ENCODE data around the gene RTCA.
"Not testable (repeated sequence)": the region's sequence is repeated elsewhere in the genome, so short reads cannot be mapped to it uniquely, and the experiment has no call there.

Gene RTCA

DNA sequence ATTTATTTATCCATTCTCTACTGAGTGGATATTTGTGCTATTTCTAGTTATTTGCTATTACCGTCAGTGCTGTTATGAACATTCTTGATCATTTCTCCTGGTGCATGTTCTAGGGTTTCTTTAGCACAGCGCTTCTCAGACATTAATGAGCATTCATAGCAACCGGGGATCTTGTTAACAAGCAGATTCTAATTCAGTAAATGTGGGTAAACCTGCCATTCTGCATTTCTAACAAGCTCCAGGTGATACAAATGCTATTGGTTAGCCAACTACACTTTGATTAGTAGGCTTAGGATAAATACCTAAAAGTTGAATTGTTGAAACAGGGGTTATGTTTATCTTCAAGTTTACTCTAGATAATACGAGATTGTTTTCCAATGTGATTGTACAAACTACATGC is 13.1 kb upstream of the RTCA start:
- Histone ChIP-seq H3K4me2 (no peak overlapping the region), H3K27ac (no peak overlapping the region), H3K36me3 (no peaks in the 10 kb centered on the region), H3K4me1 (peaks cover 11 to 26% (median 17%) of the 10 kb centered on the region in 10 experiments), H3K4me3 (no peak overlapping the region), H4K20me1 (no peaks in the 10 kb centered on the region), H3K9me3 (replicated peaks in 1 of 11) (no peaks in the 10 kb centered on the region), H3K27me3 (no peaks in the 10 kb centered on the region), H3K9ac (no peak overlapping the region)
- TF ChIP-seq Cebpa-rat (IDR thresholded peaks at IDR 0.05): no peak

DNA sequence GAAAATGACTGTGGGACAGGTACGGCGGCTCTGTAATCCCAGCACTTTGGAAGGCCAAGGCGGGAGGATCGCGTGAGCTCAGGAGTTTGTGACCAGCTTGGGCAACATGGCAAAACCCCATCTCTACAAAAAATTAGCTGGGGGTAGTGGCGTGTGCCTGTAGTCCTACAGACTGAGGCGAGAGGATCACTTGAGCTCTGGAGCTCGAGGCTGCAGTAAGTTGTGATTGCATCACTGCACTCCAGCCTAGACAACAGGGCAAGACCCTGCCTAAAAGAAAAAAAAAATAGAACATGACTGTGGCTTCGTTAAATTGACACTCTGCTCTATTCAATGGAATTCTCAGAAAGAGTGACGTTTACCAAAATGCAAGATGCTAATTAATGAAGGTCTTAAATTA is 12.5 kb upstream of the RTCA start:
- Histone ChIP-seq H3K9ac (no peak overlapping the region), H3K4me2 (no peak overlapping the region), H3K36me3 (no peaks in the 10 kb centered on the region), H3K27me3 (no peaks in the 10 kb centered on the region), H4K20me1 (no peaks in the 10 kb centered on the region), H3K9me3 (replicated peaks in 1 of 11) (no peaks in the 10 kb centered on the region), H3K27ac (no peak overlapping the region), H3K4me3 (no peak overlapping the region), H3K4me1 (peaks cover 7 to 19% (median 13%) of the 10 kb centered on the region in 10 experiments)
- TF ChIP-seq Cebpa-rat (IDR thresholded peaks at IDR 0.05): no peak

- not testable (repeated sequence) for H3K4me1 ChIP-seq; H3K27ac ChIP-seq; H3K27me3 ChIP-seq; H3K36me3 ChIP-seq; H3K9me3 ChIP-seq (replicated peaks in 1 of 11); H3K4me3 ChIP-seq; H3K9ac ChIP-seq; H3K4me2 ChIP-seq; H4K20me1 ChIP-seq
Measured at GRCh38 chr1:100256273-100256672, 9.7 kb upstream of the RTCA start.

DNA sequence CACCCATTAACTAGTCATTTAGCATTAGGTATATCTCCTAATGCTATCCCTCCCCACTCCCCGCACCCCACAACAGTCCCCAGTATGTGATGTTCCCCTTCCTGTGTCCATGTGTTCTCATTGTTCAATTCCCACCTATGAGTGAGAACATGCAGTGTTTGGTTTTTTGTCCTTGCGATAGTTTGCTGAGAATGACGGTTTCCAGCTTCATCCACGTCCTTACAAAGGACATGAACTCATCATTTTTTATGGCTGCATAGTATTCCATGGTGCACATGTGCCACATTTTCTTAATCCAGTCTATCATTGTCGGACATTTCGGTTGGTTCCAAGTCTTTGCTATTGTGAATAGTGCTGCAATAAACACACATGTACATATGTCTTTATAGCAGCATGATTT is 7.6 kb upstream of the RTCA start:
- H3K9me3 ChIP-seq (replicated peaks in 1 of 11): peaks cover 0 to 24% (median 4%) of the 10 kb centered on the region in 11 experiments; a peak in 12 of 22 replicates
- H3K9ac ChIP-seq, H3K27ac ChIP-seq, H3K36me3 ChIP-seq, H4K20me1 ChIP-seq, H3K4me1 ChIP-seq, H3K4me3 ChIP-seq, H3K27me3 ChIP-seq, H3K4me2 ChIP-seq: not testable (repeated sequence)

GRCh38 chr1:100261686-100262085 is 4.3 kb upstream of the RTCA start:
- H3K27me3 ChIP-seq: no peaks in the 10 kb centered on the region
- no peak for TF ChIP-seq Cebpa-rat (IDR thresholded peaks at IDR 0.05)
- peaks cover 0 to 21% (median 0%) of the 10 kb centered on the region in 11 experiments; a peak in 4 of 22 replicates for H3K36me3 ChIP-seq
- H3K9ac ChIP-seq: no peak overlapping the region
- no peak overlapping the region for H3K27ac ChIP-seq
- peaks cover 3 to 15% (median 10%) of the 10 kb centered on the region in 10 experiments; a peak in 17 of 20 replicates for H3K4me1 ChIP-seq
- no peak overlapping the region for H3K4me3 ChIP-seq
- peaks cover 0 to 2% (median 0%) of the 10 kb centered on the region in 11 experiments; a peak in 2 of 22 replicates for H4K20me1 ChIP-seq
- H3K4me2 ChIP-seq: no peak overlapping the region
- H3K9me3 ChIP-seq (replicated peaks in 1 of 11): peaks cover 7 to 41% (median 15%) of the 10 kb centered on the region in 11 experiments; a peak in 19 of 22 replicates

DNA sequence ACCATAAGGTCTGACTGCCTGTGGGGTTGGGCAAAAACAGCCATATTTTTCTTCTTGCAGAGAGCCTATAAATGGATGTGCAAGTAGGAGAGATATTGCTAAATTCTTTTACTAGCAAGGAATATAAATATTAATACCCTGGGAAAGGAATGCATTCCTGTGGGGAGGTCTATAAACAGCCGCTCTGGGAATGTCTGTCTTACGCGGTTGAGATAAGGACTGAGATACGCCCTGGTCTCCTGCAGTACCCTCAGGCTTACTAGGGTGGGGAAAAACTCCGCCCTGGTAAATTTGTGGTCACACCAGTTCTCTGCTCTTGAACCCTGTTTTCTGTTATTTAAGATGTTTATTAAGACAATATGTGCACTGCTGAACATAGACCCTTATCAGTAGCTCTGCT is 1.9 kb upstream of the RTCA start:
- peaks cover 16 to 40% (median 20%) of the 10 kb centered on the region in 11 experiments for H3K36me3 ChIP-seq

DNA sequence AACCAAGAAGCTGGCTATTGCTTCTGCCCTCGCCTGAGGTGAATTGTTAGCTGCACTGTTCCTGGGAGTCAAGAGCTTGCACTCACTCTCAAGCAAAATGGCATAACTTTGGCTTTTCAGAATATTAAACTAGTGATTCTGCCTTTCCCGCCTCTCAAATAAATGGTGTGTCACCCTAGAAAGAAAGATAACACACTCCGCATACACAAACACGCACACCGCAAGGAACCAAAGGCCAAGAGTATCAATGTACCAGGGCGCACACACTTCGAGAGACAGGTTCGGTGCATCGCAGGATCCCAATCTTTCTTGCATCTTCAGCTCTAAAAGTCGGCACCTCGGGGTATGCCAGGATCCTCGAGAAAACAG is 470 bp upstream of the RTCA start:
- Histone ChIP-seq H3K27me3 (no peaks in the 10 kb centered on the region), H3K9me3 (replicated peaks in 1 of 11) (peaks cover 7 to 41% (median 15%) of the 10 kb centered on the region in 11 experiments; a peak in 19 of 22 replicates), H3K4me1 (peaks cover 17 to 45% (median 28%) of the 10 kb centered on the region in 10 experiments), H3K4me2 (peak overlapping the region; percentile 84 to 96 (median 91)), H4K20me1 (peaks cover 0 to 30% (median 5%) of the 10 kb centered on the region in 11 experiments; a peak in 6 of 22 replicates), H3K9ac (peak overlapping the region; percentile 86 to 96 (median 94)), H3K27ac (peak overlapping the region; percentile 47 to 95 (median 91); a peak in 21 of 22 replicates), H3K36me3 (peaks cover 29 to 54% (median 34%) of the 10 kb centered on the region in 11 experiments), H3K4me3 (peak overlapping the region; percentile 83 to 99 (median 93))
- no peak for TF ChIP-seq Cebpa-rat (IDR thresholded peaks at IDR 0.05)

More for the DNA sequence above, 1.9 kb upstream of the RTCA start:
- not testable (repeated sequence) for H3K9ac ChIP-seq, H3K27ac ChIP-seq, H3K27me3 ChIP-seq, H3K4me3 ChIP-seq
- Histone ChIP-seq H3K9me3 (replicated peaks in 1 of 11) (peaks cover 7 to 41% (median 15%) of the 10 kb centered on the region in 11 experiments; a peak in 19 of 22 replicates), H3K4me2 (peak overlapping the region in 2 of 11 experiments; percentile 35 to 37; a peak in 3 of 22 replicates), H4K20me1 (peaks cover 0 to 21% (median 0%) of the 10 kb centered on the region in 11 experiments; a peak in 5 of 22 replicates), H3K4me1 (peaks cover 17 to 38% (median 28%) of the 10 kb centered on the region in 10 experiments)

DNA sequence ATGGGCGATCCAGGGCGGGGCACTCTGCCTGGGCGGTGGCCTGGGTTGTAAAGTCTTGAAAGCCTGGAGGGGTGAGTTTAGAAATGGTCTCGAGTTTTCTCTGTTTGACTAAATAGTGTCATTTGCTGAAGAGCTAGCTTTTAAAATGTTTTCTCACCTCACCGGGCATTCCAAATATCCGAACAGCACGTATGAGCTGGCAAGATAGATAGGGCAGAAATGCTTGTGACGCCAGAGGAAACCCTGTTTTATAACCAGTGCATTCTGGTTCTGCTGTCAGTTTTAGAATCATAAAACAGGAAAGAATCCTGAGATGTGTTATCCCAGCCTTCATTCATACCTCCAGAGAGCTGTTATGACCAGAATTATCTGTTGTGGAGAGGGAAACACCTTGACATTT is 725 bp downstream of the RTCA start:
- peak overlapping the region; percentile 86 to 96 (median 94) for H3K9ac ChIP-seq
- H4K20me1 ChIP-seq: peaks cover 0 to 36% (median 7%) of the 10 kb centered on the region in 11 experiments; a peak in 9 of 22 replicates
- no peaks in the 10 kb centered on the region for H3K27me3 ChIP-seq
- TF ChIP-seq Cebpa-rat (IDR thresholded peaks at IDR 0.05): no peak
- H3K27ac ChIP-seq: peak overlapping the region; percentile 76 to 95 (median 91)
- H3K4me3 ChIP-seq: peak overlapping the region; percentile 83 to 99 (median 93)
- H3K4me2 ChIP-seq: peak overlapping the region; percentile 84 to 98 (median 91)
- peaks cover 17 to 51% (median 28%) of the 10 kb centered on the region in 10 experiments for H3K4me1 ChIP-seq
- peaks cover 5 to 32% (median 15%) of the 10 kb centered on the region in 11 experiments; a peak in 19 of 22 replicates for H3K9me3 ChIP-seq (replicated peaks in 1 of 11)
- peaks cover 41 to 62% (median 46%) of the 10 kb centered on the region in 11 experiments for H3K36me3 ChIP-seq

DNA sequence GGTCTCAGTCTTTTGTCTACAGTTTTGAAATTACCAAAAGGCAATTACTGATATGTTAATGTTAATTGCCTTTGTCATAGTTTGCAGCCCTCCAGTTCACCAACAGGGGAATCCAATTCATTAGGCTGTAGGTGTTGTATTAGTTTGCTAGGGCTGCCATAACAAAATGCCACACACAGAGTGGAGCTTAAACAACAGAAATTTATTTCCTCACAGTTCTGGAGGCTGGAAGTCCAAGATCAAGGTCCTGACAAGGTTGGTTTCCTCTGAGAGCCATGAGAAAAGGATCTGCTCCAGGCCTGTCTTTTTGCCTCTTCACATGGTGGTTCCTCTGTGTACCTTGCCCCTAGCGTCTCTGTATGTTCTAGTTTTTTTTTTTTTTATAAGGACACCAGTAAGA is 1.3 kb downstream of the RTCA start:
- peaks cover 17 to 51% (median 28%) of the 10 kb centered on the region in 10 experiments for H3K4me1 ChIP-seq
- peaks cover 46 to 67% (median 52%) of the 10 kb centered on the region in 11 experiments for H3K36me3 ChIP-seq
- no peak for TF ChIP-seq Cebpa-rat (IDR thresholded peaks at IDR 0.05)
- H3K9me3 ChIP-seq (replicated peaks in 1 of 11): peaks cover 5 to 27% (median 15%) of the 10 kb centered on the region in 11 experiments; a peak in 19 of 22 replicates
- peaks cover 0 to 41% (median 12%) of the 10 kb centered on the region in 11 experiments; a peak in 10 of 22 replicates for H4K20me1 ChIP-seq
- peak overlapping the region; percentile 84 to 98 (median 91) for H3K4me2 ChIP-seq
- H3K9ac ChIP-seq: peak overlapping the region; percentile 86 to 96 (median 94)
- H3K27me3 ChIP-seq: no peaks in the 10 kb centered on the region
- peak overlapping the region in 8 of 11 experiments; percentile 76 to 94 (median 87); a peak in 12 of 22 replicates for H3K27ac ChIP-seq
- peak overlapping the region; percentile 83 to 99 (median 93) for H3K4me3 ChIP-seq

Measured in BLaER1 treated with 17β-estradiol and CSF1 and Interleukin-3, amounts not matched to agents 10 nM and 100 nM (cell line).